ENCODE results near the gene SMIM13. TPM values are rescaled to one million over a fixed set of nuclear protein-coding genes. Genes with fewer than 3 reads are reported as not detected.

Gene SMIM13
- total RNA-seq, 1 donor, result 15.5 TPM

GRCh38 chr6:11092668-11093375 is 812 bp upstream of the SMIM13 start:
- peak overlapping the region; percentile 91 for H3K4me3 ChIP-seq (ENCODE audit: low read depth, low read length)
- TF ChIP-seq CTCF (IDR thresholded peaks at IDR 0.05; ENCODE audit: insufficient read depth, low read depth, low read length), result no peak
- DNase-seq (ENCODE audit: low read depth), result no peak

- no peak for DNase-seq (ENCODE audit: low read depth)
- no peak for TF ChIP-seq CTCF (IDR thresholded peaks at IDR 0.05; ENCODE audit: insufficient read depth, low read depth, low read length)
- H3K4me3 ChIP-seq (ENCODE audit: low read depth, low read length), result peak overlapping the region; percentile 91
Measured at GRCh38 chr6:11093376-11093625, 333 bp upstream of the SMIM13 start.

DNA sequence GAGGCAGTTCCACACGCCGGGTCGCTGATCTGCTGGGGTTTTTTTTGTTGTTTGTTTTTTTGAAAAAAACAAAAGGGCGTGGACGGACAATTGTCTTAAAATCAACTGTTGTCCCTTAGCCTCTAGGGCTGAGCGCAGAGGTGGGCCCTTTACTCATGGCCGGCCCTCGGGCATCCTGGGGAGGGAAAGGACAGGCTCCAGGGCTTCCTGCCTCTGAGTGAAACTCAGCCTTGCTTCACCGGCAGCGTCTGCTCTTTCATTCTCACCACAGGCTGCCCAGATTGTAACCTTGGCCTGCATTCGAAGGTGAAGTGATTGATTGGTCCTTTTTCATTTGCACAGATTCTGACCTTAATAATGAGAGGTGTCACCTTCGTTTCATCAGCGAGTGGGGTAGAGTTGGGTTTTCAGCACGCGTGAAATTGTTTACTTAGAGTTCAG is 797 bp downstream of the SMIM13 start:
- peak; percentile 56 for DNase-seq (ENCODE audit: low read depth)
- TF ChIP-seq CTCF (IDR thresholded peaks at IDR 0.05; ENCODE audit: insufficient read depth, low read depth, low read length), result no peak
- H3K4me3 ChIP-seq (ENCODE audit: low read depth, low read length), result peak overlapping the region; percentile 91

- no peak for DNase-seq (ENCODE audit: low read depth)
- no peak for TF ChIP-seq CTCF (IDR thresholded peaks at IDR 0.05; ENCODE audit: insufficient read depth, low read depth, low read length)
- H3K4me3 ChIP-seq (ENCODE audit: low read depth, low read length), result peak overlapping the region; percentile 91
Measured at GRCh38 chr6:11094941-11095340, 1.3 kb downstream of the SMIM13 start.

DNA sequence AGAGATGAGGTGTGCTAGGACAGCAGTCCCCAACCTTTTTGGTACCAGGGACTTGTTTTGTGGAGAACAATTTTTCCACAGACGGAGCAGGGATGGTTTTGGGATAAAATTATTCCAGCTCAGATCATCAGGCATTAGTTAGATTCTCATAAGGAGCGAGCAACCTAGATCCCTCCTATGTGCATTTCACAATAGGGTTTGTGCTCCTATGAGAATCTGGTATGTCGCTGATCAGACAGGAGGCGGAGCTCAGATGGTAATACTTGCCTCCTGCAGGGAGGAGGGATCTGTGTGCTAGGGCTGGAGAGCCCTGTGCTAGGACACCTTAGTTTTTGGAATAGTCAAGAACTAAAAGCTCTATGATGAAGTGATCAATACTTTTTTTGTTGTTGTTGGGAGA is 2.5 kb downstream of the SMIM13 start:
- H3K4me3 ChIP-seq (ENCODE audit: low read depth, low read length), result peak overlapping the region; percentile 91
- TF ChIP-seq CTCF (IDR thresholded peaks at IDR 0.05; ENCODE audit: insufficient read depth, low read depth, low read length), result no peak
- peak; percentile 67 for DNase-seq (ENCODE audit: low read depth)

DNA sequence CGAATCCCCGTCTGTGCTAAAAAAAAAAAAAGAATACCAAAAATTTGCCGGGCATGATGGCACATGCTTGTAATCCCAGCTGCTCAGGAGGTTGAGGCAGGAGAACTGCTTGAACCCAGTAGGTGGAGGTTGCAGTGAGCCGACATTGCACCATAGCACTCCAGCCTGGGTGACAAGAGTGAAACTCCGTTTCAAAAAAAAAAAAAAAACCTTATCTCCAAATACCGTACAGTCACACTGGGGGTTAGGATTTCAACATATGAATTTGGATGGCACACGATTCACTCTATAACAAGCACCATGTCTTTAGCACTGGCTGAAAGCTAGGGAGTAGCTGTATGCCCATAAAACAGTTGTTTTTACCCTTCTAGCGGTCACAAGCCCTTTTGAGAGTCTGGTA is 3.8 kb downstream of the SMIM13 start:
- H3K4me3 ChIP-seq (ENCODE audit: low read depth, low read length), result no peak overlapping the region
- TF ChIP-seq CTCF (IDR thresholded peaks at IDR 0.05; ENCODE audit: insufficient read depth, low read depth, low read length), result no peak
- DNase-seq (ENCODE audit: low read depth), result no peak

GRCh38 chr6:11098004-11098403 is 4.4 kb downstream of the SMIM13 start:
- no peak for DNase-seq (ENCODE audit: low read depth)
- TF ChIP-seq CTCF (IDR thresholded peaks at IDR 0.05; ENCODE audit: insufficient read depth, low read depth, low read length), result no peak
- H3K4me3 ChIP-seq (ENCODE audit: low read depth, low read length), result no peak overlapping the region

All from fibroblast of villous mesenchyme (primary cell).